Midbrain (tissue), 1 donor: ENCODE results near the gene ITPK1.

ENCODE experiments used
- DNase-seq: peaks from one replicate; lab custom pipeline; 2025; lab: John Stamatoyannopoulos, UW

The ITPK1 gene

GRCh38 chr14:93105362-93105761 is 10.4 kb downstream of the ITPK1 start:
- DNase-seq = no peak

GRCh38 chr14:93104961-93105360 is 10.8 kb downstream of the ITPK1 start:
- no peak for DNase-seq

- DNase-seq = no peak
Measured at GRCh38 chr14:93103392-93104080, 12.2 kb downstream of the ITPK1 start.

- no peak for DNase-seq
Measured at GRCh38 chr14:93102141-93102540, 13.6 kb downstream of the ITPK1 start.

GRCh38 chr14:93101181-93101580 is 14.5 kb downstream of the ITPK1 start:
- no peak for DNase-seq

- DNase-seq = no peak
Measured at GRCh38 chr14:93100570-93100969, 15.2 kb downstream of the ITPK1 start.

GRCh38 chr14:93100100-93100499 is 15.6 kb downstream of the ITPK1 start:
- DNase-seq = no peak

- DNase-seq = no peak
Measured at GRCh38 chr14:93099643-93100042, 16.1 kb downstream of the ITPK1 start.

GRCh38 chr14:93099196-93099595 is 16.5 kb downstream of the ITPK1 start:
- no peak for DNase-seq

- DNase-seq = no peak
Measured at GRCh38 chr14:93096691-93097322, 18.9 kb downstream of the ITPK1 start.

GRCh38 chr14:93095742-93096510 is 19.8 kb downstream of the ITPK1 start:
- DNase-seq = no peak

GRCh38 chr14:93094121-93094918 is 21.4 kb downstream of the ITPK1 start:
- DNase-seq = no peak

- DNase-seq = no peak
Measured at GRCh38 chr14:93092606-93093556, 22.8 kb downstream of the ITPK1 start.

GRCh38 chr14:93091666-93092065 is 24.1 kb downstream of the ITPK1 start:
- no peak for DNase-seq

- peak; percentile 32 for DNase-seq
Measured at GRCh38 chr14:93090826-93091555, 24.7 kb downstream of the ITPK1 start.

GRCh38 chr14:93089521-93090269 is 26.0 kb downstream of the ITPK1 start:
- DNase-seq = no peak

GRCh38 chr14:93086441-93087055 is 29.2 kb downstream of the ITPK1 start:
- no peak for DNase-seq

GRCh38 chr14:93085911-93086310 is 29.8 kb downstream of the ITPK1 start:
- no peak for DNase-seq
